ENCODE measurements around the gene SYNGAP1. TPM values are rescaled to one million over a fixed set of nuclear protein-coding genes. Genes with fewer than 3 reads are reported as not detected.
"Not testable (repeated sequence)": the region's sequence is repeated elsewhere in the genome, so short reads cannot be mapped to it uniquely, and the experiment has no call there.

SYNGAP1 gene
- total RNA-seq (2014; rRNA removed; shearing (Covaris generic)), result 2.8 and 3.7 TPM in 2 replicates
- polyA plus RNA-seq (2016; fragmentation: Nextera tagmentation; extraction: Ambion mirVana), result 0.42 and 0.65 TPM in 2 replicates

GRCh38 chr6:33419580-33420490 is at the start of gene SYNGAP1:
Gene SYNGAP1, plus strand, starts transcription at chr6:33420065. Its CDS starts 200 bp downstream, at chr6:33420265.
- H4K20me1 ChIP-seq (ENCODE audit: insufficient read depth), result no peaks in the 10 kb centered on the region
- no peaks in the 10 kb centered on the region for H3K9me2 ChIP-seq (ENCODE audit: insufficient read depth)
- H3K36me3 ChIP-seq (ENCODE audit: low read depth), result no peaks in the 10 kb centered on the region
- H3K4me2 ChIP-seq (ENCODE audit: unreplicated experiment), result peak within 1 kb of the TSS; percentile 97
- TF ChIP-seq EZH2phosphoT487 (IDR thresholded peaks at IDR 0.05; ENCODE audit: insufficient read depth, low read depth) (no peak), EZH2 (IDR thresholded peaks at IDR 0.05; ENCODE audit: insufficient read depth, poor library complexity, severe bottlenecking) (no peak)
- in situ Hi-C loops (cut with MboI), result no loop called here
- H3K79me2 ChIP-seq (ENCODE audit: insufficient read depth), result peaks cover 81% of the 10 kb centered on the region
- no peaks in the 10 kb centered on the region for H3K9me3 ChIP-seq (ENCODE audit: low read depth)
- peak within 1 kb of the TSS; percentile 81 for H3K4me3 ChIP-seq
- H2AFZ ChIP-seq, result peak within 1 kb of the TSS; percentile 87
- H3K9ac ChIP-seq, result peak within 1 kb of the TSS; percentile 87
- H3K27me3 ChIP-seq (replicated peaks; ENCODE audit: insufficient read depth), result no peaks in the 10 kb centered on the region
- H3K27ac ChIP-seq, result peak within 1 kb of the TSS; percentile 95
- peaks cover 36% of the 10 kb centered on the region for H3F3A ChIP-seq (ENCODE audit: insufficient read depth)
- WGBS, 2 experiments (ENCODE audit: low coverage in 1 of 2, low lambda C conversion rate in 2 of 2, missing lambda C conversion rate in 2 of 2), result 4 to 19% methylated on average over 7 to 22 of the region's 22 CpGs
- peaks cover 43% of the 10 kb centered on the region for H3K4me1 ChIP-seq (ENCODE audit: insufficient read depth)
- peak; percentile 63 for DNase-seq

DNA sequence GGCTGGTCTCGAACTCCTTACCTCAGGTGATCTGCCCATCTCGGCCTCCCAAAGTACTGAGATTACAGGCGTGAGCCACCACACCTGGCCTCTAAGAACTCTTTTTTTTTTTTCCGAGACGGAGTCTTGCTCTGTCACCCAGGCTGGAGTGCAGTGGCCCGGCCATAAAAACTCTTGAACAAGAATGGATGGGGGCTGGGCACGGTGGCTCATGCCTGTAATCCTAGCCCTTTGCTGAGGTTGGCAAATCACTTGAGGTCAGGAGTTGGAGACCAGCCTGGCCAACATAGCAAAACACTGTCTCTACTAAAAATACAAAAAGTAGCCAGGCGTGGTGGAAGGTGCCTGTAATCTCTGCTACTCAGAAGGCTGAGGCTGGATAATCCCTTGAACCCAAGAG is 48.0 kb upstream of the SYNGAP1 start:
- 80 to 83% methylated on average over 8 of the region's 8 CpGs for WGBS, 2 experiments (ENCODE audit: low coverage in 1 of 2, low lambda C conversion rate in 2 of 2, missing lambda C conversion rate in 2 of 2)
- in situ Hi-C loops (cut with MboI), result not testable (repeated sequence)

DNA sequence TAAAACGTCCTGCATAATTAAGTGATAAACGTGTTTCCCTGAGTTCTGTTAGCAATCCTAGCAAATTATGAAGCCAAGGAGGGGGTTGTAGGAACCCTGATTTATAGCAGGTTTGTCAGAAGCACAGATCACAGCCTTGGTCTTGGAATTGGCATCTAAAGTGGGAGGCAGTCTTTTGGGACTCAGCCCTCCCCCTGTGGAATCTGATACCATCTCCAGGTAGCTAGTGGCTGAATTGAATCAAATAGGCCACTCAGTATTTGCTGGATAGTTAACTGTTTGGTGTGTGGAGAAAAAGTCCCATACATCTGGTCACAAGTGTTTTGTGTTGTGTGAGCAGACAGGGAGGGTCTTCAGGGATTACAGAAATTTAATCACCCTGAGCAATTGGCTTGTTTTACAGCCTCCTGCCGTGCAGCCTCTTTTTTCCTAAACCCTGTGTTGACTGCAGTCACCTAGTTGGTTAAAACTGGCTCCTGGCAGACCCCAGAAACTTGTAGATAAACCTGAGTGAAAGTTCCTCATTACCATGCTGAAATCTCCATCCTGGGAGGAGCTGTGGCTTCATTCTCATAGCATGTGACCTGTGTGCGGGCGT is 47.2 kb upstream of the SYNGAP1 start:
- H3K4me3 ChIP-seq, result no peak overlapping the region
- no peaks in the 10 kb centered on the region for H3K36me3 ChIP-seq (ENCODE audit: low read depth)
- H3K9me3 ChIP-seq (ENCODE audit: low read depth), result no peaks in the 10 kb centered on the region
- H3K27me3 ChIP-seq (replicated peaks; ENCODE audit: insufficient read depth), result no peaks in the 10 kb centered on the region
- 63 to 71% methylated on average over 5 of the region's 5 CpGs for WGBS, 2 experiments (ENCODE audit: low coverage in 1 of 2, low lambda C conversion rate in 2 of 2, missing lambda C conversion rate in 2 of 2)
- H3K4me1 ChIP-seq (ENCODE audit: insufficient read depth), result peaks cover 27% of the 10 kb centered on the region
- H3K9me2 ChIP-seq (ENCODE audit: insufficient read depth), result no peaks in the 10 kb centered on the region
- no peaks in the 10 kb centered on the region for H4K20me1 ChIP-seq (ENCODE audit: insufficient read depth)
- H3K4me2 ChIP-seq (ENCODE audit: unreplicated experiment), result no peak overlapping the region
- in situ Hi-C loops (cut with MboI), result no loop called here
- DNase-seq, result no peak
- no peak overlapping the region for H3K27ac ChIP-seq
- no peak overlapping the region for H3K9ac ChIP-seq
- peaks cover 20% of the 10 kb centered on the region; the same call in 1 of the 2 replicates for H3F3A ChIP-seq (ENCODE audit: insufficient read depth)
- H2AFZ ChIP-seq, result no peak overlapping the region
- TF ChIP-seq EZH2 (IDR thresholded peaks at IDR 0.05; ENCODE audit: insufficient read depth, poor library complexity, severe bottlenecking), result no peak
- no peak for TF ChIP-seq EZH2phosphoT487 (IDR thresholded peaks at IDR 0.05; ENCODE audit: insufficient read depth, low read depth)
- no peaks in the 10 kb centered on the region for H3K79me2 ChIP-seq (ENCODE audit: insufficient read depth)

More for the DNA sequence above, 48.0 kb upstream of the SYNGAP1 start:
- not testable (repeated sequence) for H3K36me3 ChIP-seq (ENCODE audit: low read depth); H3K9me3 ChIP-seq (ENCODE audit: low read depth); DNase-seq; H3K27me3 ChIP-seq (replicated peaks; ENCODE audit: insufficient read depth); H2AFZ ChIP-seq; H3K4me2 ChIP-seq (ENCODE audit: unreplicated experiment); H4K20me1 ChIP-seq (ENCODE audit: insufficient read depth); H3K4me3 ChIP-seq; H3K9ac ChIP-seq; H3K79me2 ChIP-seq (ENCODE audit: insufficient read depth); H3K9me2 ChIP-seq (ENCODE audit: insufficient read depth); H3K27ac ChIP-seq
- peaks cover 20% of the 10 kb centered on the region; the same call in 1 of the 2 replicates for H3F3A ChIP-seq (ENCODE audit: insufficient read depth)
- peaks cover 27% of the 10 kb centered on the region for H3K4me1 ChIP-seq (ENCODE audit: insufficient read depth)

GRCh38 chr6:33373960-33374910 is 45.6 kb upstream of the SYNGAP1 start:
- WGBS, 2 experiments (ENCODE audit: low coverage in 1 of 2, low lambda C conversion rate in 2 of 2, missing lambda C conversion rate in 2 of 2), result 54 to 58% methylated on average over 8 of the region's 8 CpGs
- peak; percentile 10 for DNase-seq
- Histone ChIP-seq H3K27ac (peak overlapping the region; percentile 98), H3K79me2 (ENCODE audit: insufficient read depth) (no peaks in the 10 kb centered on the region), H3K36me3 (ENCODE audit: low read depth) (no peaks in the 10 kb centered on the region), H3K9me2 (ENCODE audit: insufficient read depth) (no peaks in the 10 kb centered on the region), H3K27me3 (replicated peaks; ENCODE audit: insufficient read depth) (no peaks in the 10 kb centered on the region), H3K4me3 (0 out of 2 replicates have a peak overlapping the region, but pooled peaks have one; percentile 57), H3K9me3 (ENCODE audit: low read depth) (no peaks in the 10 kb centered on the region), H3K9ac (peak overlapping the region; percentile 84), H3K4me1 (ENCODE audit: insufficient read depth) (peaks cover 27% of the 10 kb centered on the region), H3K4me2 (ENCODE audit: unreplicated experiment) (no peak overlapping the region), H2AFZ (peak overlapping the region; percentile 75), H3F3A (ENCODE audit: insufficient read depth) (peaks cover 20% of the 10 kb centered on the region; the same call in 1 of the 2 replicates), H4K20me1 (ENCODE audit: insufficient read depth) (no peaks in the 10 kb centered on the region)
- in situ Hi-C loops (cut with MboI), result no loop called here
- TF ChIP-seq EZH2phosphoT487 (IDR thresholded peaks at IDR 0.05; ENCODE audit: insufficient read depth, low read depth) (no peak), EZH2 (IDR thresholded peaks at IDR 0.05; ENCODE audit: insufficient read depth, poor library complexity, severe bottlenecking) (no peak)

Measured in GM23248 (cell line).